Measurements from ENCODE around the gene EIF6.

EIF6 gene

DNA sequence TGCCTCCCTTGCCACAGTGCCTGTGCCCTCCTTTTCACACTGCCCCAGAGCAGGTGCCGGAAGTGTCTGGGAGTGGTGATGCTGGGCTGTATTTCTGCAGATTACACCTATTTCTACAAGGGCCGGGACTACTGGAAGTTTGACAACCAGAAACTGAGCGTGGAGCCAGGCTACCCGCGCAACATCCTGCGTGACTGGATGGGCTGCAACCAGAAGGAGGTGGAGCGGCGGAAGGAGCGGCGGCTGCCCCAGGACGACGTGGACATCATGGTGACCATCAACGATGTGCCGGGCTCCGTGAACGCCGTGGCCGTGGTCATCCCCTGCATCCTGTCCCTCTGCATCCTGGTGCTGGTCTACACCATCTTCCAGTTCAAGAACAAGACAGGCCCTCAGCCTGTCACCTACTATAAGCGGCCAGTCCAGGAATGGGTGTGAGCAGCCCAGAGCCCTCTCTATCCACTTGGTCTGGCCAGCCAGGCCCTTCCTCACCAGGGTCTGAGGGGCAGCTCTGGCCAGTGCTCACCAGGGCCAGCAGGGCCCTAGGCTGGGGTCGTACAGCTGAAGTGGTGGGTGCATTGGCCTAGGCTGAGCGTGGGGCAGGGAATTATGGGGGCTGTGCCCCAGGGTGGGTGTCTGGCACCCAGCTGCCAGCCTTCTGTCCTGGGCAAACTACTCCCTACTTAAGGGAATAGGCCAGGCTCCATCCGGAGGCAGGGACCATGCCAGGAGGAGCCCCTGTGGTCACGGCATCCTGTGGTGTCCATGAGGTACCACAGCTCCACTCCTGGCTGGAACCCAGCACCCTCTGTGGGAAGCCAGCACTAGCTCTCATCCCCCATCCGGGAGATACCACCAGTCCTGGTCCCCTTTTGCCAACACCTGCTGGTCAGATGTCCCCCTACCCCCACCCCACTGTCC lies 10.1 kb downstream of the EIF6 start:
- TF ChIP-seq CTCF (conservative IDR thresholded peaks at IDR 0.05; ENCODE audit: control insufficient read depth, insufficient read depth, low read depth, low read length), result no peak
- DNase-seq (ENCODE audit: low read depth), result no peak
- H3K4me3 ChIP-seq (ENCODE audit: control insufficient read depth, low read depth, low read length), result no peak overlapping the region

- no peak for DNase-seq (ENCODE audit: low read depth)
- no peak overlapping the region for H3K4me3 ChIP-seq (ENCODE audit: control insufficient read depth, low read depth, low read length)
- no peak for TF ChIP-seq CTCF (conservative IDR thresholded peaks at IDR 0.05; ENCODE audit: control insufficient read depth, insufficient read depth, low read depth, low read length)
These were observed 11.0 kb downstream of the EIF6 start for GRCh38 chr20:35273449-35274171.

DNA sequence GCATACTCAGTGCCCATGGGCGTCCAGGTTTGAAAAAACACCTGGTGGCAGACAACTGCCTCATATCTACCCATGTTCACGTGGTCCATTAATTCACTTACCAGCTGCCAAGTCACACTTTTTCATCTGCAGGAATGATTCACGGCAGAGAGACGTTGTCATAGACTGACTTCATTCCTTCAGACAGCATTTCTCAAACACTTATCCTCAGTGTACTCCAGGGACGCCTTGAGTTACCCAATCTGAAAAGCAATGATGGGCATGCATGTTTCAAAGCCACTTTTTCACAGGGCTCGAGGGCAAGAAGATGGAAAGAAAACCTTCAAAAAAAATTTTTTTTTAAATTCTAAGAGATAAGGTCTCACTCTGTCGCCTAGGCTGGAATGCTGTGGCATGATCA lies 12.7 kb downstream of the EIF6 start:
- peak; percentile 75 for DNase-seq (ENCODE audit: low read depth)
- H3K4me3 ChIP-seq (ENCODE audit: control insufficient read depth, low read depth, low read length), result no peak overlapping the region
- no peak for TF ChIP-seq CTCF (conservative IDR thresholded peaks at IDR 0.05; ENCODE audit: control insufficient read depth, insufficient read depth, low read depth, low read length)

- no peak for TF ChIP-seq CTCF (conservative IDR thresholded peaks at IDR 0.05; ENCODE audit: control insufficient read depth, insufficient read depth, low read depth, low read length)
- no peak for DNase-seq (ENCODE audit: low read depth)
- no peak overlapping the region for H3K4me3 ChIP-seq (ENCODE audit: control insufficient read depth, low read depth, low read length)
These were observed 13.3 kb downstream of the EIF6 start for GRCh38 chr20:35271073-35271882.

DNA sequence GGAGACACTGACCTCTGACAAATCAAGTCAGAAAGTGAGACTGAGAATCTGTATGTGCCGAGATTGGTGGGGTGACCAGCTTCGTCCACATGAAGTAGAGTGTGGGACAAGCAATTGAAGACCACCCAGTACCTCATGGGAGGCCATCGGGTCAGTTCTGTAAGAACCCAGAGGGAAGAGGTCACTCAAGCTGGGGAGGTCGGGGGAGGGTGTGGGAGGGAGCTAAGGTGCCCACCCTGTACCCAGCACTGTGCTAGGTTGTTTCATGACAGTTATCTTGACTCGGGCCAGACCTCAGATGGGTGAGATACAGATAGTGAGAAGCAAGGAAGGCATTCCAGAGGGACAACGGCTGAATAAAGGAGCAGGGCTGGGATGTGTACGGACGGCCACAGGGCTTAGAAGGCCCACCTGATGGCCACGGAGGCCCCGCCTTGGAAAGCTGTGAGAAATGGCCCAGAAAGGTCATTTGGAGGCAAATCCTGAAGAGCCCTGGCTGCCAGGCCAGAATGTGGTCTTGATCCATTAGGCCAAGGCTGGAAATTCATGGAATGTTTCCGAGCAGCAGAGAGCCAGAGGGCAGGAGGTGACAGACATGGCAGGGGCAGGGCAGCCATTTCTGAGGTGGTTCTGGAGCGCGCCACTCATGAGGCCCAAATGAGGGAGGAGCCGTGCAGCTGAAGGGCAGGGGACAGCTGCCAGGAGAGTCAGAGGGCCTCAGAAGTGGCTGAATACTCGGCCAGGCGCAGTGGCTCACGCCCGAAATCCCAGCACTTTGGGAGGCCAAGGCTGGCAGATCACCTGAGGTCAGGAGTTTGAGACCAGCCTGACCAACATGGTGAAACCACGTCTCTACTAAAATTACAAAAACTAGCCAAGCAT lies 14.3 kb downstream of the EIF6 start:
- H3K4me3 ChIP-seq (ENCODE audit: control insufficient read depth, low read depth, low read length), result no peak overlapping the region
- no peak for TF ChIP-seq CTCF (conservative IDR thresholded peaks at IDR 0.05; ENCODE audit: control insufficient read depth, insufficient read depth, low read depth, low read length)
- DNase-seq (ENCODE audit: low read depth), result no peak

Measured in fibroblast of mammary gland (primary cell).